ENCODE measurements around the gene ZNF567. TPM values are rescaled to one million over a fixed set of nuclear protein-coding genes. Genes with fewer than 3 reads are reported as not detected.

The ZNF567 gene
- total and polyA plus RNA-seq, 5 donors from 2014 or later: 5.6 to 9.0 (median 7.4) TPM

DNA sequence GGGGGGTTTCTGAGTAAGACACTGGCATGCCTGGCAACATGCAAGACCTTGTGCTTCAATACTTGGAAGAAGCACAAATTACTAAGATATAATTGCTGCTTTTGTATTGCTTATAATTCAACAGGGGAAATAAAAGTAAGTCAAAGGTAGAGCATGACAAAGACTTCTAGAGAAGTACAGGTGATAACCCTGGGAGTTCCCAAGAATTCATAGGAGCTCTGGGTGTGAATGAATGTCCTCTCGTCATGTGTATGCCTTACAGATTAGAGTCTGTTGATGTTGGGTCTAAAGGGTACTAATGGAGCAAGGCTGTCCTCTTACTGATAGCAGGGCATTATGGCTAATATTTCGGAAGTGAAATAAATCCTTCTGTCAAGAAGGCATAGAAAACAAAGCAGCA is 13.2 kb upstream of the ZNF567 start:
- Mint-ChIP-seq H3K27ac (no peak overlapping the region), H3K36me3 (peaks cover 55% of the 10 kb centered on the region), H3K27me3 (no peaks in the 10 kb centered on the region), H3K4me3 (no peak overlapping the region), H3K4me1 (peaks cover 0 to 8% (median under 1%) of the 10 kb centered on the region in 4 donors), H3K9me3 (peaks cover 0 to 64% (median 24%) of the 10 kb centered on the region in 7 donors)
- H3K9me3 ChIP-seq (ENCODE audit: control insufficient read depth in 2 of 2, low read length in 2 of 2): peaks cover 59 to 86% of the 10 kb centered on the region in 2 experiments
- no peak for ATAC-seq (ENCODE audit: low read depth in 2 of 2)
- H3K4me3 ChIP-seq (ENCODE audit: low read depth, low read length): no peak overlapping the region
- no peaks in the 10 kb centered on the region for H3K4me1 ChIP-seq (ENCODE audit: control insufficient read depth, insufficient read depth, low read length, poor library complexity, severe bottlenecking)
- H3K27me3 ChIP-seq (ENCODE audit: control insufficient read depth, insufficient read depth, low read length): no peaks in the 10 kb centered on the region
- peaks cover 21% of the 10 kb centered on the region for H3K36me3 ChIP-seq (ENCODE audit: control insufficient read depth, insufficient read depth, low read length)
- DNase-seq: no peak
- H3K27ac ChIP-seq (ENCODE audit: insufficient read depth, low read length, poor library complexity, severe bottlenecking): no peak overlapping the region

DNA sequence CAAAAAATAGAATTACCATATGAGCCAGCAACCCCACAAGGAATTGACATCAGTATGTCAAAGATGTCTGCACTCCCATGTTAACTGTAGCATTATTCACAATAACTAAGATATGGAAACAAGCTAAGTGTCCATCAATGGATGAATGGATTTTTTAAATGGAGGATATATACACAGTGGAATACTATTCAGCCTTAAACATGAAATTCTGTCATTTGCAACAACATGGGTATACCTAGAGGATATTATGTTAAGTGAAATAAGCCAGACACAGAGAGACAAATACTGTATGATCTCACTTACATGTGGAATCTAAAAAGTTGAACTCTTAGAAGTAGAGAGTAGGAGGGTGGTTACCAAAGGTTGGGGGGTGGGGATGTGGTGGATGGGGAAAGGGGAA is 8.0 kb upstream of the ZNF567 start:
- H3K27ac ChIP-seq (ENCODE audit: insufficient read depth, low read length, poor library complexity, severe bottlenecking): no peak overlapping the region
- DNase-seq (no peak), ATAC-seq (ENCODE audit: low read depth in 2 of 2) (no peak)
- H3K36me3 Mint-ChIP-seq: peaks cover 43% of the 10 kb centered on the region
- H3K27me3 ChIP-seq (ENCODE audit: control insufficient read depth, insufficient read depth, low read length): no peaks in the 10 kb centered on the region
- no peaks in the 10 kb centered on the region for H3K4me1 ChIP-seq (ENCODE audit: control insufficient read depth, insufficient read depth, low read length, poor library complexity, severe bottlenecking)
- no peak overlapping the region for H3K27ac Mint-ChIP-seq
- H3K9me3 ChIP-seq (ENCODE audit: control insufficient read depth in 2 of 2, low read length in 2 of 2): peaks cover 38 to 70% of the 10 kb centered on the region in 2 experiments
- H3K4me3 Mint-ChIP-seq: no peak overlapping the region
- no peak overlapping the region for H3K4me3 ChIP-seq (ENCODE audit: low read depth, low read length)
- H3K27me3 Mint-ChIP-seq: no peaks in the 10 kb centered on the region
- H3K9me3 Mint-ChIP-seq: peaks cover 0 to 40% (median 26%) of the 10 kb centered on the region in 7 donors
- H3K36me3 ChIP-seq (ENCODE audit: control insufficient read depth, insufficient read depth, low read length): peaks cover 22% of the 10 kb centered on the region
- peaks cover 0 to 5% (median 0%) of the 10 kb centered on the region in 4 donors for H3K4me1 Mint-ChIP-seq

DNA sequence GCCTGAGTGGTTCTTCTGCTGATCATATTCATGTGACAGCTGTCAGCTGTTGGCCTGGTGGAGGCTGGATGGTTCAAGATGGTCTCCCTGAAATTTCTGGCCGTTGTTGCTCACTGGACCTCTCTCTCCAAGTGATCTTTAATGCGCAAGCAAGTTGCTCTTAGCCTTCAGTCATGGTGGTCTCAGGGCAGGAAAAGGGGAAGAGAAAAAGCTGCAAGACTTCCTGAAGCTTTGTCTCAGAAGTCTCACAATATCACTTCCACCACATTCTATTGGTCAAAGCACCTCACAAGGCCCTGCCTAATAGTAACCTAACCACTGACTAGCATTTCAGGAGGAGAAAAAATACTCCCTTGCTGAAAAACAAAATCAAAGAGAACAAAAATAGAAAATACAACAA is 1.6 kb upstream of the ZNF567 start:
- no peak for DNase-seq
- H3K27me3 Mint-ChIP-seq: no peaks in the 10 kb centered on the region
- peaks cover 14 to 39% of the 10 kb centered on the region in 2 experiments for H3K9me3 ChIP-seq (ENCODE audit: control insufficient read depth in 2 of 2, low read length in 2 of 2)
- H3K36me3 Mint-ChIP-seq: peaks cover 38% of the 10 kb centered on the region
- peaks cover 27 to 36% (median 31%) of the 10 kb centered on the region in 4 donors for H3K4me1 Mint-ChIP-seq
- peak overlapping the region in 2 of 3 donors; percentile 26 to 96 for H3K27ac Mint-ChIP-seq
- no peak overlapping the region for H3K27ac ChIP-seq (ENCODE audit: insufficient read depth, low read length, poor library complexity, severe bottlenecking)
- H3K4me3 Mint-ChIP-seq: peak overlapping the region; percentile 77 to 98 (median 98)
- ATAC-seq (ENCODE audit: low read depth in 2 of 2): no peak
- peaks cover 16% of the 10 kb centered on the region for H3K36me3 ChIP-seq (ENCODE audit: control insufficient read depth, insufficient read depth, low read length)
- peak overlapping the region; percentile 90 for H3K4me3 ChIP-seq (ENCODE audit: low read depth, low read length)
- no peaks in the 10 kb centered on the region for H3K27me3 ChIP-seq (ENCODE audit: control insufficient read depth, insufficient read depth, low read length)
- H3K4me1 ChIP-seq (ENCODE audit: control insufficient read depth, insufficient read depth, low read length, poor library complexity, severe bottlenecking): peaks cover 18% of the 10 kb centered on the region
- H3K9me3 Mint-ChIP-seq: peaks cover 0 to 27% (median 17%) of the 10 kb centered on the region in 7 donors

DNA sequence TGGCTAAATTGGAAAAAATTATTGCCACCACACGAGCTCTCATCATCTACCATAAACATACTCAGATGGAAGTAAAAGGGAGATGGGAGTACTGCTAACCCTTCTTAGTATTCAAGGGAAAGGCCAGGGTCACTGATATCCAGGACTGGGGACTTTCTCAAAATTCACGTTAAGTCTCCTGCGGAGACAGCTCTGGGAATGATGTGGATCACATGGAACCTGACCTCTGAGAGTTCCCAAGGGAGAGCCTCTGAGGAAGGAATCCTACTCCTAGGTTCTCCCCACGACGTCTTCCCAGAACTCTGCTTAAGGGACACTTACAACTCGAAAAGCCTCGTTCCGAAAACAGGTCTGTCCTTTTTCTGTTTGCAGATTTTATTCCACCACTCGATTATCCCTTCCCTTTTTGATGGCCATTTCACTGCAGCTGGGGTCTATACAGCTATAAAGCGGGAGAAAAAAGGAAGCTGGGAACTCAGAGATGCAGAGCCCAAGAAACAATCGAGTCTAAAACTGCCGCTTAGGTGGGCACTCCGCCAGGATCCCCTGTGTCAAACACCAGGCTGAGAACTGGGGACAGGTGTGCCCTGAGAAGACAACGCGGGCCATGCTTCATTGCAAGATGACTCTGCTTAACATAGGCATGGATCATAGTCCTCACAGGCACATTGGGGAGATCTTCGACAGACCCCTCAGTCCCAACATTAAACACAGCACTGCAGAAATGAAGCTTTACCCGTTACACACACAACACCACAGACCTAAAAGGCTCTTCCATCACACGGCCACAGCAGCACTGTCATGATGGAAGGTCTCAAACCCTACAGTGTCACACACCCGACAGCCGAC is 823 bp upstream of the ZNF567 start:
- Mint-ChIP-seq H3K27ac (peak overlapping the region; percentile 96 to 98 (median 96)), H3K4me1 (peaks cover 27 to 36% (median 31%) of the 10 kb centered on the region in 4 donors), H3K9me3 (peaks cover 0 to 21% (median 15%) of the 10 kb centered on the region in 7 donors), H3K27me3 (no peaks in the 10 kb centered on the region), H3K36me3 (peaks cover 35% of the 10 kb centered on the region), H3K4me3 (peak overlapping the region; percentile 97 to 99 (median 98))
- Histone ChIP-seq H3K27me3 (ENCODE audit: control insufficient read depth, insufficient read depth, low read length) (no peaks in the 10 kb centered on the region), H3K4me3 (ENCODE audit: low read depth, low read length) (peak overlapping the region; percentile 90), H3K36me3 (ENCODE audit: control insufficient read depth, insufficient read depth, low read length) (peaks cover 24% of the 10 kb centered on the region), H3K27ac (ENCODE audit: insufficient read depth, low read length, poor library complexity, severe bottlenecking) (peak overlapping the region; percentile 74), H3K4me1 (ENCODE audit: control insufficient read depth, insufficient read depth, low read length, poor library complexity, severe bottlenecking) (peaks cover 18% of the 10 kb centered on the region), H3K9me3 (ENCODE audit: control insufficient read depth in 2 of 2, low read length in 2 of 2) (peaks cover 12 to 39% of the 10 kb centered on the region in 2 experiments)
- DNase-seq (no peak), ATAC-seq (ENCODE audit: low read depth in 2 of 2) (peak in 1 of 2 donors; percentile 21)

DNA sequence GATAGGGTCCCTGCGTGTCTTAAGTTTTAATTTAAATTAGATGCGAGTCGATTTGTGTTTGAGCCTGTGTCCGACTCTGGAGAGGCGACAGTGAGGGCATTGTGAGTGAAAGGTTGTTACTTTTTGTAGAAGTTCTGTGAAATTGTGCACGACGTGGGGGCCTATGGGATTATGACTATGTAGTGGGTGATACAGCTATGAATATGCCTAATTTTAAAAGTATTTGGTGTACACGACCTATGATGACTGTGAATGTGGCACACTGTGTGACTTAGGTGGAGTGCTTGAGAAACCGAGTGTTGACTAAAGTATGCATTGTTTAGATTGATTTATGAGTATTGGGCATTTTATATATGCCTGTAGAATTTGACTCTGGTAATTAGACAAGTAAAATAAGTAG is 646 bp downstream of the ZNF567 start:
- H3K27me3 ChIP-seq (ENCODE audit: control insufficient read depth, insufficient read depth, low read length): no peaks in the 10 kb centered on the region
- H3K4me1 ChIP-seq (ENCODE audit: control insufficient read depth, insufficient read depth, low read length, poor library complexity, severe bottlenecking): peaks cover 18% of the 10 kb centered on the region
- Mint-ChIP-seq H3K27me3 (no peaks in the 10 kb centered on the region), H3K4me3 (peak overlapping the region; percentile 97 to 99 (median 98)), H3K4me1 (peaks cover 28 to 36% (median 32%) of the 10 kb centered on the region in 4 donors), H3K27ac (peak overlapping the region; percentile 96 to 98 (median 96)), H3K9me3 (peaks cover 0 to 22% (median 20%) of the 10 kb centered on the region in 7 donors), H3K36me3 (peaks cover 37% of the 10 kb centered on the region)
- peaks cover 39% of the 10 kb centered on the region for H3K36me3 ChIP-seq (ENCODE audit: control insufficient read depth, insufficient read depth, low read length)
- H3K9me3 ChIP-seq (ENCODE audit: control insufficient read depth in 2 of 2, low read length in 2 of 2): peaks cover 20 to 46% of the 10 kb centered on the region in 2 experiments
- H3K27ac ChIP-seq (ENCODE audit: insufficient read depth, low read length, poor library complexity, severe bottlenecking): peak overlapping the region; percentile 74
- no peak for ATAC-seq (ENCODE audit: low read depth in 2 of 2)
- peak overlapping the region; percentile 90 for H3K4me3 ChIP-seq (ENCODE audit: low read depth, low read length)
- no peak for DNase-seq

DNA sequence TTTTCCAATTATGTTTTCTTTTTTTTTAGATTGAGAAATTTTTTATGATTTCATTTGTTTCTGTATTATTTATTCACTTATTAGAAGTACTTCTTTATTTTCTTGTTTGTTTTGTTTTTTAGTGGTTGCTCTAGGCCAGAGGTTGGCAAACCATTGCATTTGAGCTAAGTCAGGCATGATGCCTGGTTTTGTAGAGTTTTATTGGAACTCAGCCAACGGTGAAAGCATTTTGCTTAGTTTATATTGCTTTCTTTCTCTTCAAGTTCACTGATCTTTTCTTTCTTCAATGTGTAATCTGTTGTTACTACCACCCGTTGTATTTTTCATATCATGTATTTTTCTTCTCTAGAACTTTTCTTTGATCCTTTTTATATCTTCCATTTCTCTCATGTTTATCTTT is 19.7 kb downstream of the ZNF567 start:
- Histone ChIP-seq H3K27me3 (ENCODE audit: control insufficient read depth, insufficient read depth, low read length) (no peaks in the 10 kb centered on the region), H3K4me1 (ENCODE audit: control insufficient read depth, insufficient read depth, low read length, poor library complexity, severe bottlenecking) (no peaks in the 10 kb centered on the region), H3K27ac (ENCODE audit: insufficient read depth, low read length, poor library complexity, severe bottlenecking) (no peak overlapping the region), H3K36me3 (ENCODE audit: control insufficient read depth, insufficient read depth, low read length) (peaks cover 57% of the 10 kb centered on the region), H3K4me3 (ENCODE audit: low read depth, low read length) (no peak overlapping the region), H3K9me3 (ENCODE audit: control insufficient read depth in 2 of 2, low read length in 2 of 2) (peaks cover 69 to 87% of the 10 kb centered on the region in 2 experiments)
- no peaks in the 10 kb centered on the region for H3K27me3 Mint-ChIP-seq
- no peak overlapping the region for H3K27ac Mint-ChIP-seq
- peaks cover 78% of the 10 kb centered on the region for H3K36me3 Mint-ChIP-seq
- DNase-seq (no peak), ATAC-seq (ENCODE audit: low read depth in 2 of 2) (no peak)
- H3K9me3 Mint-ChIP-seq: peaks cover 0 to 82% (median 39%) of the 10 kb centered on the region in 7 donors
- no peaks in the 10 kb centered on the region for H3K4me1 Mint-ChIP-seq
- no peak overlapping the region for H3K4me3 Mint-ChIP-seq

DNA sequence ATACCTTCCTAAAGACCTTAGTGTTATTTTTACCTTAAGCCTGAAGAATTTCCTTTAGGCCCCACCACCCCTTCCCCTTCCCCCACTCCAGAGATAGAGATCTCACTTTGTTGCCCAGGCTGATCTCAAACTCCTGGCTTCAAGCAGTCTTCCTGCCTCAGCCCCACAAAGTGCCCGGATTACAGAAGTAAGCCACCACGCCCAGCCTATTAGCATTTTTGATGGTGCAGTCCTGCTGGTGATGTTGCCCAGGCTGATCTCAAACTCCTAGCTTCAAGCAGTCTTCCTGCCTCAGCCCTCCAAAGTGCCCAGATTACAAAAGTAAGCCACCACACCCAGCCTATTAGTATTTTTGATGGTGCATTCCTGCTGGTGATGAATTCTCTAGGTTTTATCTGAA is 22.0 kb downstream of the ZNF567 start:
- ATAC-seq (ENCODE audit: low read depth in 2 of 2): no peak
- Mint-ChIP-seq H3K4me1 (no peaks in the 10 kb centered on the region), H3K9me3 (peaks cover 0 to 92% (median 43%) of the 10 kb centered on the region in 7 donors), H3K27me3 (no peaks in the 10 kb centered on the region), H3K4me3 (no peak overlapping the region), H3K27ac (no peak overlapping the region), H3K36me3 (peaks cover 87% of the 10 kb centered on the region)
- peaks cover 86 to 100% of the 10 kb centered on the region in 2 experiments for H3K9me3 ChIP-seq (ENCODE audit: control insufficient read depth in 2 of 2, low read length in 2 of 2)
- H3K4me1 ChIP-seq (ENCODE audit: control insufficient read depth, insufficient read depth, low read length, poor library complexity, severe bottlenecking): no peaks in the 10 kb centered on the region
- no peak overlapping the region for H3K27ac ChIP-seq (ENCODE audit: insufficient read depth, low read length, poor library complexity, severe bottlenecking)
- no peaks in the 10 kb centered on the region for H3K27me3 ChIP-seq (ENCODE audit: control insufficient read depth, insufficient read depth, low read length)
- no peak for DNase-seq
- peaks cover 75% of the 10 kb centered on the region for H3K36me3 ChIP-seq (ENCODE audit: control insufficient read depth, insufficient read depth, low read length)
- H3K4me3 ChIP-seq (ENCODE audit: low read depth, low read length): peak overlapping the region; percentile 15
